Neural cell (in vitro differentiated cells): ENCODE data around the gene SKAP1. TPM values are rescaled to one million over a fixed set of nuclear protein-coding genes. Genes with fewer than 3 reads are reported as not detected.

Source experiments
- H2AFZ ChIP-seq: fragments of 200-600, 300-800 bp; sonication (generic), shearing (Covaris generic); 2 replicates; pipeline ENCODE4 v1.6.0; 2014; ENCODE audit warnings: low read depth, mild to moderate bottlenecking, antibody characterized with exemption, low read length, moderate library complexity
- H3F3A ChIP-seq: fragments of 200-600 bp; shearing (Covaris generic); 2 replicates; pipeline ENCODE4 v1.6.1; 2016; ENCODE audit warnings: mild to moderate bottlenecking, moderate library complexity, mixed read lengths, antibody characterized with exemption, low read length; ENCODE audit not compliant: insufficient read depth, poor library complexity, severe bottlenecking
- H3K27ac ChIP-seq: fragments of 200-600, 300-800 bp; sonication (generic), shearing (Covaris generic); 2 replicates; pipeline ENCODE4 v1.5.1; 2014; ENCODE audit warnings: mild to moderate bottlenecking, low read length, moderate library complexity
- H3K27me3 ChIP-seq: fragments of 300-800, 200-600 bp; sonication (generic), shearing (Covaris generic); 2 replicates; pipeline ENCODE4 v1.6.0; 2014; ENCODE audit warnings: mild to moderate bottlenecking, low read depth, low read length, moderate library complexity; ENCODE audit not compliant: insufficient read depth
- H3K36me3 ChIP-seq: fragments of 300-800, 200-600 bp; sonication (generic), shearing (Covaris generic); 2 replicates; pipeline ENCODE4 v1.5.1; 2014; ENCODE audit warnings: mild to moderate bottlenecking, antibody characterized with exemption, low read length, moderate library complexity; ENCODE audit not compliant: insufficient read depth
- H3K4me2 ChIP-seq: fragments of 300-800, 200-600 bp; sonication (generic), shearing (Covaris generic); 2 replicates; pipeline ENCODE4 v1.6.0; 2014; ENCODE audit warnings: mild to moderate bottlenecking, low read length
- H3K4me3 ChIP-seq: fragments of 300-800, 200-600 bp; sonication (generic), shearing (Covaris generic); 2 replicates; pipeline ENCODE4 v1.5.1; 2014; ENCODE audit warnings: mild to moderate bottlenecking, low read length, moderate library complexity
- H3K79me2 ChIP-seq: fragments of 200-600 bp; shearing (Covaris generic); replicated peaks from 2 replicates; pipeline ENCODE4 v1.6.0; 2014; ENCODE audit warnings: mild to moderate bottlenecking, low read length, moderate library complexity; ENCODE audit not compliant: insufficient read depth
- H3K9ac ChIP-seq: fragments of 300-800, 200-600 bp; sonication (generic), shearing (Covaris generic); 2 replicates; pipeline ENCODE4 v1.6.1; 2016; ENCODE audit warnings: mild to moderate bottlenecking, low read length, mixed read lengths
- H3K9me2 ChIP-seq: fragments of 200-600 bp; shearing (Covaris generic); 2 replicates; pipeline ENCODE4 v1.6.1; 2016; ENCODE audit warnings: mild to moderate bottlenecking, low read length, mixed read lengths; ENCODE audit not compliant: insufficient read depth
- H3K9me3 ChIP-seq: fragments of 200-600, 300-800 bp; sonication (generic), shearing (Covaris generic); 2 replicates; pipeline ENCODE4 v1.6.1; 2016; ENCODE audit warnings: mild to moderate bottlenecking, mixed run types, low read length, moderate library complexity, mixed read lengths
- H4K20me1 ChIP-seq: fragments of 200-600 bp; shearing (Covaris generic); 2 replicates; pipeline ENCODE4 v1.6.1; 2016; ENCODE audit warnings: mild to moderate bottlenecking, mixed run types; ENCODE audit not compliant: insufficient read depth
- EP300 ChIP-seq: fragments of 450-650 bp; conservative IDR thresholded peaks from 2 replicates; pipeline ENCODE4 v1.6.1; 2014; ENCODE audit warnings: antibody characterized with exemption, mild to moderate bottlenecking, moderate library complexity; ENCODE audit not compliant: poor library complexity, severe bottlenecking
- EZH2 ChIP-seq: fragments of 200-600, 300-800 bp; shearing (Covaris generic), sonication (generic); IDR thresholded peaks from 2 replicates; pipeline ENCODE4 v1.6.1; 2014; ENCODE audit warnings: antibody characterized with exemption, low read length, borderline replicate concordance, mild to moderate bottlenecking; ENCODE audit not compliant: insufficient read depth, poor library complexity, severe bottlenecking
- MXI1 ChIP-seq: fragments of 450-650 bp; conservative IDR thresholded peaks from 2 replicates; pipeline ENCODE4 v1.6.1; 2014; ENCODE audit warnings: antibody characterized with exemption, mild to moderate bottlenecking; ENCODE audit not compliant: poor library complexity, severe bottlenecking
- POLR2AphosphoS5 ChIP-seq: IDR thresholded peaks from 2 replicates; pipeline ENCODE4 v1.6.1; 2012
- RAD21 ChIP-seq: fragments of 450-650 bp; conservative IDR thresholded peaks from 2 replicates; pipeline ENCODE4 v1.6.1; 2014; ENCODE audit warnings: antibody characterized with exemption, mild to moderate bottlenecking, moderate library complexity
- REST ChIP-seq: IDR thresholded peaks from 2 replicates; pipeline ENCODE4 v1.6.1; 2012; ENCODE audit warnings: borderline replicate concordance
- SMC3 ChIP-seq: fragments of 450-650 bp; conservative IDR thresholded peaks from 2 replicates; pipeline ENCODE4 v1.6.1; 2014; ENCODE audit warnings: antibody characterized with exemption, mild to moderate bottlenecking, moderate library complexity; ENCODE audit not compliant: poor library complexity
- TAF1 ChIP-seq: IDR thresholded peaks from 2 replicates; pipeline ENCODE4 v1.6.1; 2012; ENCODE audit warnings: low read depth
- polyA plus RNA-seq: library from polyadenylated mRNA; depleted of rRNA; stranded (reverse); fragments of >200 nt; gene quantifications from 2 replicates; pipeline ENCODE4 v1.2.3, GENCODE V29; 2014
- TF ChIP-seq, protein P1 (sequence below): fragments of 450-650 bp; IDR thresholded peaks from 2 replicates; pipeline ENCODE4 v1.5.1; 2014; ENCODE audit warnings: antibody characterized with exemption, mild to moderate bottlenecking, moderate library complexity; ENCODE audit not compliant: poor library complexity, severe bottlenecking

SKAP1 gene
- polyA plus RNA-seq, 1 donor from 2014 or later = 0.63 TPM

GRCh38 chr17:48144231-48144630, 285.8 kb downstream of the SKAP1 start:
- H3K9me2 ChIP-seq = no peaks in the 10 kb centered on the region
- H3F3A ChIP-seq = no peaks in the 10 kb centered on the region
- H3K79me2 ChIP-seq = no peaks in the 10 kb centered on the region
- no peaks in the 10 kb centered on the region for H4K20me1 ChIP-seq
- no peak overlapping the region for H3K9ac ChIP-seq
- no peaks in the 10 kb centered on the region for H3K27me3 ChIP-seq
- no peaks in the 10 kb centered on the region for H3K9me3 ChIP-seq
- H3K4me3 ChIP-seq = no peak overlapping the region
- H2AFZ ChIP-seq = no peak overlapping the region
- no peak for TF ChIP-seq SMC3
- TF ChIP-seq, protein P1, sequence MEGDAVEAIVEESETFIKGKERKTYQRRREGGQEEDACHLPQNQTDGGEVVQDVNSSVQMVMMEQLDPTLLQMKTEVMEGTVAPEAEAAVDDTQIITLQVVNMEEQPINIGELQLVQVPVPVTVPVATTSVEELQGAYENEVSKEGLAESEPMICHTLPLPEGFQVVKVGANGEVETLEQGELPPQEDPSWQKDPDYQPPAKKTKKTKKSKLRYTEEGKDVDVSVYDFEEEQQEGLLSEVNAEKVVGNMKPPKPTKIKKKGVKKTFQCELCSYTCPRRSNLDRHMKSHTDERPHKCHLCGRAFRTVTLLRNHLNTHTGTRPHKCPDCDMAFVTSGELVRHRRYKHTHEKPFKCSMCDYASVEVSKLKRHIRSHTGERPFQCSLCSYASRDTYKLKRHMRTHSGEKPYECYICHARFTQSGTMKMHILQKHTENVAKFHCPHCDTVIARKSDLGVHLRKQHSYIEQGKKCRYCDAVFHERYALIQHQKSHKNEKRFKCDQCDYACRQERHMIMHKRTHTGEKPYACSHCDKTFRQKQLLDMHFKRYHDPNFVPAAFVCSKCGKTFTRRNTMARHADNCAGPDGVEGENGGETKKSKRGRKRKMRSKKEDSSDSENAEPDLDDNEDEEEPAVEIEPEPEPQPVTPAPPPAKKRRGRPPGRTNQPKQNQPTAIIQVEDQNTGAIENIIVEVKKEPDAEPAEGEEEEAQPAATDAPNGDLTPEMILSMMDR = no peak
- TF ChIP-seq EP300 = no peak
- TF ChIP-seq RAD21 = no peak
- no peak for TF ChIP-seq TAF1
- no peak for TF ChIP-seq EZH2
- H3K27ac ChIP-seq = no peak overlapping the region
- no peaks in the 10 kb centered on the region for H3K36me3 ChIP-seq
- H3K4me2 ChIP-seq = no peak overlapping the region

GRCh38 chr17:48143629-48144028, 286.4 kb downstream of the SKAP1 start:
- no peak overlapping the region for H3K4me2 ChIP-seq

More at GRCh38 chr17:48143629-48144028, 286.4 kb downstream of the SKAP1 start:
- H3K9ac ChIP-seq = no peak overlapping the region
- H3K27ac ChIP-seq = no peak overlapping the region
- H3K9me2 ChIP-seq = no peaks in the 10 kb centered on the region
- H3K36me3 ChIP-seq = no peaks in the 10 kb centered on the region
- no peak overlapping the region for H2AFZ ChIP-seq
- H4K20me1 ChIP-seq = no peaks in the 10 kb centered on the region
- H3K4me3 ChIP-seq = no peak overlapping the region
- TF ChIP-seq EZH2 = no peak
- TF ChIP-seq TAF1 = no peak
- TF ChIP-seq REST = no peak
- TF ChIP-seq POLR2AphosphoS5 = no peak
- TF ChIP-seq MXI1 = no peak
- TF ChIP-seq SMC3 = no peak
- TF ChIP-seq, protein P1 = no peak
- TF ChIP-seq RAD21 = no peak
- no peak for TF ChIP-seq EP300
- no peaks in the 10 kb centered on the region for H3K79me2 ChIP-seq
- no peaks in the 10 kb centered on the region for H3K27me3 ChIP-seq
- H3F3A ChIP-seq = no peaks in the 10 kb centered on the region
- H3K9me3 ChIP-seq = no peaks in the 10 kb centered on the region
